Measurements from ENCODE around the gene CAMSAP3. TPM values are rescaled to one million over a fixed set of nuclear protein-coding genes. Genes with fewer than 3 reads are reported as not detected.

Gene CAMSAP3
- polyA plus RNA-seq, 1 donor from 2014 or later: 0.44 TPM

- H3K4me1 Mint-ChIP-seq: peaks cover 7 to 37% (median 22%) of the 10 kb centered on the region in 3 donors
- H3K27ac Mint-ChIP-seq: peak overlapping the region; percentile 92 to 100 (median 99)
- H3K36me3 Mint-ChIP-seq: peaks cover 6% of the 10 kb centered on the region
- no peaks in the 10 kb centered on the region for H3K9me3 Mint-ChIP-seq
- H3K4me3 Mint-ChIP-seq: peak overlapping the region; percentile 91 to 99 (median 98)
- H3K27me3 Mint-ChIP-seq: no peaks in the 10 kb centered on the region
Observed at GRCh38 chr19:7628589-7629311, 33.1 kb downstream of the CAMSAP3 start.

GRCh38 chr19:7629347-7630054, 33.8 kb downstream of the CAMSAP3 start, which contains the start of the genes PET100 and XAB2:
PET100 (plus strand) TSS chr19:7629793; CDS start chr19:7629834, 41 bp downstream.
XAB2 (minus strand) TSS chr19:7629545; CDS start chr19:7629527, 18 bp downstream.
- no peaks in the 10 kb centered on the region for H3K27me3 Mint-ChIP-seq
- no peaks in the 10 kb centered on the region for H3K9me3 Mint-ChIP-seq
- H3K27ac Mint-ChIP-seq: peak within 1 kb of the TSS; percentile 92 to 100 (median 99)
- peaks cover 4% of the 10 kb centered on the region for H3K36me3 Mint-ChIP-seq
- peak within 1 kb of the TSS; percentile 91 to 99 (median 98) for H3K4me3 Mint-ChIP-seq
- peaks cover 7 to 37% (median 22%) of the 10 kb centered on the region in 3 donors for H3K4me1 Mint-ChIP-seq

GRCh38 chr19:7631577-7631976, 35.9 kb downstream of the CAMSAP3 start:
- no peak overlapping the region for H3K27ac Mint-ChIP-seq
- no peaks in the 10 kb centered on the region for H3K27me3 Mint-ChIP-seq
- H3K9me3 Mint-ChIP-seq: no peaks in the 10 kb centered on the region
- H3K4me1 Mint-ChIP-seq: peaks cover 7 to 39% (median 24%) of the 10 kb centered on the region in 3 donors
- H3K36me3 Mint-ChIP-seq: peaks cover 4% of the 10 kb centered on the region
- peak overlapping the region in 3 of 4 donors; percentile 19 to 77 (median 73) for H3K4me3 Mint-ChIP-seq

GRCh38 chr19:7632340-7633203, 36.9 kb downstream of the CAMSAP3 start:
- peak overlapping the region in 2 of 4 donors; percentile 58 to 77 for H3K4me3 Mint-ChIP-seq

DNA sequence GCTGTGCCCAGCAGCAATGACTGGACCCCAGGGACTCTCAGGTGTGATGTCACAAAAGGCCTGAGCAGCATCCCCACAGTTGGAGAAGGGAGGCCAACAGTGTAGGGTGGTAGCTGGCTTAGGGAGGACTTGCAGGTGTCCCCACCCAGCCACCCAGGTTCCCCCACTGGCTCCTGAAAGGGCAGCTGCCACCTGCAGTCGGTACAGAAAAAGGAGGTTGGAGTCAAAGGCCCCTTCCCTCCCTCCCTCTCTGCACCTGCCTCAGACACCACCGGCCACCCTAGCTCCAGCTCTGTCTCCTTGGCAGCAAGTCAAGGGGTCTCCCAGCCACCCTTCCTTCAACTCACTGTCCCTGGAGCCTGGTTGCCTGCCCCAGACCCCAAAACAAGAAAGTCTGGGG, 38.0 kb downstream of the CAMSAP3 start, which contains the start of gene PCP2:
Gene PCP2, minus strand, starts transcription at position 22 of the 400 bp plus-strand sequence. CDS start 262 bp downstream, outside the sequence.
- Mint-ChIP-seq H3K36me3 (peaks cover 4% of the 10 kb centered on the region), H3K4me1 (peaks cover 7 to 29% (median 20%) of the 10 kb centered on the region in 3 donors), H3K27me3 (no peaks in the 10 kb centered on the region), H3K4me3 (peak within 1 kb of the TSS in 3 of 4 donors; percentile 47 to 78 (median 58)), H3K27ac (peak within 1 kb of the TSS in 2 of 3 donors; percentile 30 to 49), H3K9me3 (no peaks in the 10 kb centered on the region)

More at GRCh38 chr19:7632340-7633203, 36.9 kb downstream of the CAMSAP3 start:
- H3K36me3 Mint-ChIP-seq: peaks cover 4% of the 10 kb centered on the region
- peak overlapping the region in 1 of 3 donors; percentile 49 for H3K27ac Mint-ChIP-seq
- no peaks in the 10 kb centered on the region for H3K9me3 Mint-ChIP-seq
- no peaks in the 10 kb centered on the region for H3K27me3 Mint-ChIP-seq
- peaks cover 7 to 35% (median 27%) of the 10 kb centered on the region in 3 donors for H3K4me1 Mint-ChIP-seq

DNA sequence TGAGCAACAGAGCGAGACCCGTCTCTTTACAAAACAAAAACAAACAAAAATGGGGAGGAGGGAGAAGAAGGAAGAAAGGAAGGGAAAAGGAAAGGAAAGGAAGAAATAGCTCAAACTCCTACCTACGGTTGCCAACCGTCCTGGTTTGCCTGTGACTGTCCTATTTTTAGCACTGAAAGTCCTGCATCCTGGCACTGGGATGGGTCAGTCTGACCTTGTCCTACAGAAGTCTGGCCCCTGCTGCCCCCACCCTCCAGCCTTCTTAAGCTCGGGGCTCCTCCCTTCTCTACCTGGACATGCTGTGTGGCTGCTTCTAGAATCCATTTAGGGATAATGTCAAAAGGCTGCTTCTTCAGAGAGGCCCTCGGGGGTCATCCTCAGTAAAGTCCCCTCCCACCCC, 40.0 kb downstream of the CAMSAP3 start:
- Mint-ChIP-seq H3K9me3 (peaks cover 0 to 2% (median 0%) of the 10 kb centered on the region in 3 donors), H3K27me3 (no peaks in the 10 kb centered on the region), H3K4me1 (peaks cover 0 to 21% (median 16%) of the 10 kb centered on the region in 3 donors), H3K4me3 (peak overlapping the region; percentile 37 to 78 (median 58)), H3K27ac (peak overlapping the region; percentile 8 to 84 (median 67)), H3K36me3 (peaks cover 3% of the 10 kb centered on the region)

GRCh38 chr19:7636317-7636690, 40.6 kb downstream of the CAMSAP3 start:
- Mint-ChIP-seq H3K27ac (peak overlapping the region in 2 of 3 donors; percentile 67 to 86), H3K27me3 (no peaks in the 10 kb centered on the region), H3K4me3 (peak overlapping the region; percentile 78 to 92 (median 88)), H3K36me3 (peaks cover 1% of the 10 kb centered on the region), H3K9me3 (peaks cover 0 to 2% (median 0%) of the 10 kb centered on the region in 3 donors), H3K4me1 (peaks cover 0 to 19% (median 13%) of the 10 kb centered on the region in 3 donors)

DNA sequence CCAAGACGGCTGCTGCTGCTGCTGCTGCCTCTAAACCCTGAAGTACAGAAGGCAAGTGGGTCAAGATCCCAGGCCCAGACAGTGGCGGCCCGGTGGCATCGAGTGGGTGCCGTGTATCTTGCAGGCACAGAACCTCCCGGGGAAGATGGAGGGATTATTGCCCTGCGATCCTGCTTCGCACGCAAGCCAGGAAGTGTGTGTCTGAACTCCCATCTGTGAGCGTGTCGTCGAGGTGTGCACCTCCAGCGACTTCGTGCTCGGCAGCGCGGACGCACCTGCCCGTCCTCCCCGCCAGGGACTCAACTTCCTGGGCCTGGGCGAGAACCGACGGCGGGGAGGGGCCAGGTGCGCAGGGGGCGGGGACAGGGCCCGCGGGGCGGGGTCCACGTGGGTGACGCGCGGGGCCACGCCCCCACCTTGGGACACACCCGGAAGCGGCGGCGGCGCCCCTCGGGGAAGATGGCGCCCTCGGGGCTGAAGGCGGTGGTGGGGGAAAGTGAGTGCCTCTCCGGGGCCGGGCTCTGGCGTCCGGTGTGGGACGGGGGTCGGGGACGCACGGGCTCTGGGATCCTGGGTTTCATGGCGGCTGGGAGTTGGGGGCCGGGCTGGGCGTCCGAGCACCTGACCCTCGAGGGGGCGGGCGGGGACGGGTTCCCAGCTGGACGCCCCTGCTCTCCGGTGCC, 41.2 kb downstream of the CAMSAP3 start, which contains the start of gene STXBP2:
Gene STXBP2, plus strand, starts transcription at position 420 of the 683 bp plus-strand sequence. Its CDS starts 40 bp downstream, at position 460.
- peaks cover 0 to 18% (median 13%) of the 10 kb centered on the region in 3 donors for H3K4me1 Mint-ChIP-seq
- peaks cover 0 to 2% (median 0%) of the 10 kb centered on the region in 3 donors for H3K9me3 Mint-ChIP-seq
- H3K4me3 Mint-ChIP-seq: peak within 1 kb of the TSS; percentile 78 to 92 (median 88)
- no peaks in the 10 kb centered on the region for H3K27me3 Mint-ChIP-seq
- peak within 1 kb of the TSS; percentile 67 to 88 (median 86) for H3K27ac Mint-ChIP-seq
- peaks cover 1% of the 10 kb centered on the region for H3K36me3 Mint-ChIP-seq

- peak overlapping the region; percentile 78 to 92 (median 88) for H3K4me3 Mint-ChIP-seq
- H3K27me3 Mint-ChIP-seq: no peaks in the 10 kb centered on the region
- H3K36me3 Mint-ChIP-seq: peaks cover 1% of the 10 kb centered on the region
- H3K9me3 Mint-ChIP-seq: peaks cover 0 to 2% (median 0%) of the 10 kb centered on the region in 3 donors
- H3K27ac Mint-ChIP-seq: peak overlapping the region; percentile 67 to 86 (median 81)
- peaks cover 0 to 16% (median 13%) of the 10 kb centered on the region in 3 donors for H3K4me1 Mint-ChIP-seq
Observed at GRCh38 chr19:7637374-7638256, 42.0 kb downstream of the CAMSAP3 start.

GRCh38 chr19:7638802-7639465, 43.3 kb downstream of the CAMSAP3 start:
- Mint-ChIP-seq H3K4me3 (peak overlapping the region; percentile 9 to 59 (median 52)), H3K4me1 (peaks cover 0 to 16% (median 14%) of the 10 kb centered on the region in 3 donors), H3K36me3 (peaks cover 1% of the 10 kb centered on the region), H3K27me3 (no peaks in the 10 kb centered on the region), H3K27ac (peak overlapping the region in 1 of 3 donors; percentile 20), H3K9me3 (peaks cover 0 to 2% (median 0%) of the 10 kb centered on the region in 3 donors)

- H3K9me3 Mint-ChIP-seq: peaks cover 0 to 2% (median 0%) of the 10 kb centered on the region in 3 donors
- H3K4me3 Mint-ChIP-seq: peak overlapping the region in 3 of 4 donors; percentile 0 to 85 (median 16)
- H3K27ac Mint-ChIP-seq: no peak overlapping the region
- H3K36me3 Mint-ChIP-seq: peaks cover 1% of the 10 kb centered on the region
- H3K4me1 Mint-ChIP-seq: peaks cover 0 to 16% (median 14%) of the 10 kb centered on the region in 3 donors
- no peaks in the 10 kb centered on the region for H3K27me3 Mint-ChIP-seq
Observed at GRCh38 chr19:7639863-7640348, 44.2 kb downstream of the CAMSAP3 start.

DNA sequence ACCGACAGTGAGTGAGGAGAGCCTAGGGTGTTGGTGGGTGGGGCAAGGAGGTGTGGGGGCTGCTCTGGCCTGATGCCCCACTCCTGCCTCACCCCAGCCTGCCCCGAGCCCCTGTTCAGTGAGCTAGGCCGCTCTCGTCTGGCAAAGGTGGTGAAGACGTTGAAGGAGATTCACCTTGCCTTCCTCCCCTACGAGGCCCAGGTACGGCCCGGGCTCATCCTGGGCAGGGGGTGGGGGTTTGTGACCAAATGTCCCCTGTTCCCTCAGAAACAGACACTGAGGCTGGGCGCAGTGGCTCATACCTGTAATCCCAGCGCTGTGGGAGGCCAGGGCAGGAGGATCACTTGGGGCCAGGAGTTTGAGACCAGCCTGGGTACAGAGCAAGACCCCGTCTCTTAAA, 45.1 kb downstream of the CAMSAP3 start:
- Mint-ChIP-seq H3K27me3 (no peaks in the 10 kb centered on the region), H3K9me3 (peaks cover 0 to 2% (median 0%) of the 10 kb centered on the region in 3 donors), H3K4me3 (no peak overlapping the region), H3K4me1 (peaks cover 0 to 16% (median 13%) of the 10 kb centered on the region in 3 donors), H3K27ac (peak overlapping the region in 1 of 3 donors; percentile 6), H3K36me3 (peaks cover 1% of the 10 kb centered on the region)
